Adrenal gland (tissue), 5 donors: ENCODE measurements around the gene GRM5.

Experiments used
- CTCF ChIP-seq, 6 experiments: fragments of 450-650 bp in 4 of 6; fragments of 200-600 bp in 2 of 6; sonication (generic) in 1 of 6; IDR thresholded peaks; 1 replicate in 5 of 6; 2 replicates in 1 of 6; pipeline versions ENCODE4 v1.5.1 to v1.8.0; 2016 to 2021; ENCODE audit warnings: antibody characterized with exemption in 6 of 6, mild to moderate bottlenecking in 2 of 6, moderate library complexity in 1 of 6
- POLR2A ChIP-seq, 2 donors: fragments of 450-650 bp; IDR thresholded peaks; one replicate each; pipeline ENCODE4 v1.6.1; 2017; ENCODE audit warnings: antibody characterized with exemption in 2 of 2, mild to moderate bottlenecking in 2 of 2, moderate library complexity in 1 of 2
- donor health status: DM: no; HTN: no; CAD: no.

DNA sequence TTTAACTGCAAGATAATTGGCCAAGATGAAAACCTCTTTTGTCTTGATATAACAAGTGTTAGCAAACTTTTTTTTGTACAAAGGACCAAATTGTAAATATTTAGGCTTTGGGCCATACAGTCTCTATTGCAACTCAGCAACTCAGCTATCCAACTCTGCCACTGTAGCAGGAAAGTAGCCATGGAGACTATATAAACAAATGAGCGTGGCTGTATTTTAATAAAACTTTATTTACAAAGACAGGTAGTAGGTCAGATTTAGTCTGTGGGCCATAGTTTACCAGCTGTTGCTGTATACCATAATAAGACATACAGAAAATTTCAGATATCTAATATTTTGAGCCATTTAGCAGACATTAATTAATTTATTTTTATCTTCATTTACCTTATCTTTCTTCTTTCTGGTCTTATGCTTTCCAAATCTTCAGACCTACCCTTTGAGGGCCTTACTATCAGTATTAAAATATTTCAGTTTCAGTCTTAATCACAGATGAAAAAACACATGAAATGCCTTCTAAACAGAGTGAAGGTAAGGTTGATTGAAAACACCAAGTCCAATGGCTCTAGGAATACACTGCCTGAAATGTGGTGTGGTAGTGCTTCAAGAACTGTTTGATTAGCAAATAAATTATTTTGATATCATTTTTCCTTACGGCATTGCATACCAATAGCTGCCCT lies 471.4 kb downstream of the GRM5 start:
- TF ChIP-seq CTCF (IDR thresholded peaks at IDR 0.05), result no peak
- TF ChIP-seq POLR2A (IDR thresholded peaks at IDR 0.05), result no peak
